Adrenal gland (tissue), 12 donors: ENCODE data around the gene HDAC4. TPM values are rescaled to one million over a fixed set of nuclear protein-coding genes. Genes with fewer than 3 reads are reported as not detected.

Experiments used
- DNase-seq, 7 donors: peaks; one replicate each; pipeline ENCODE4 v3.0.0-alpha.2; 2019 to 2020
- H3K27ac ChIP-seq, 5 donors: fragments of 200-600 bp; sonication (generic) in 4 of 5; 1 replicate in 3 of 5; 2 replicates in 2 of 5; pipeline versions ENCODE4 v1.5.1 to v1.8.0; 2016 to 2020; ENCODE audit warnings: mild to moderate bottlenecking in 1 of 5
- H3K27me3 ChIP-seq: fragments of 200-600 bp; 2 replicates; pipeline ENCODE4 v1.8.0; 2021
- H3K36me3 ChIP-seq, 2 donors: fragments of 200-600 bp; replicated peaks in 1 of 2; 1 replicate in 1 of 2; 2 replicates in 1 of 2; pipeline versions ENCODE4 v1.5.1 to v1.8.0; 2018 to 2022
- H3K4me1 ChIP-seq, 2 donors: fragments of 200-600 bp; replicated peaks in 1 of 2; 1 replicate in 1 of 2; 2 replicates in 1 of 2; pipeline versions ENCODE4 v1.5.1 to v1.8.0; 2018 to 2021
- H3K4me3 ChIP-seq, 4 donors: fragments of 200-600 bp; sonication (generic) in 3 of 4; one replicate each; pipeline ENCODE4 v1.5.1; 2016 to 2018
- H3K9me3 ChIP-seq, 3 donors: fragments of 200-600 bp; sonication (generic) in 1 of 3; replicated peaks in 1 of 3; 1 replicate in 2 of 3; 2 replicates in 1 of 3; pipeline versions ENCODE4 v1.5.1 to v1.8.0; 2016 to 2021
- POLR2A ChIP-seq, 2 donors: fragments of 450-650 bp; IDR thresholded peaks; one replicate each; pipeline ENCODE4 v1.6.1; 2017; ENCODE audit warnings: antibody characterized with exemption in 2 of 2, mild to moderate bottlenecking in 2 of 2, moderate library complexity in 1 of 2
- WGBS, 4 donors: extraction: QIAGEN DNeasy Blood & Tissue Kit in 2 of 4; methylation state at CpG; one replicate each; pipeline versions ENCODE4 v1.1.5 to v1.1.7; 2013 to 2017; 5-methylcytosine and 5-hydroxymethylcytosine counted together
- intact Hi-C, 2 donors: fragments of 100-400 bp; cut with DNase I; formaldehyde crosslinking; loops; one replicate each; pipeline versions ENCODE4 v1.14.1 to v1.15.0; 2022 to 2023
- polyA plus RNA-seq, 3 donors: library from polyadenylated mRNA; stranded (reverse); fragments of 200-250 nt in 2 of 3; fragments of 350-450 nt in 1 of 3; fragmentation: Illumina TruSeq in 1 of 3; extraction: RNeasy Lipid Tissue Mini Kit (QIAGEN cat#74804) in 1 of 3; gene quantifications; one replicate each; pipeline ENCODE4 v1.2.3, GENCODE V29; 2013 to 2014
- total RNA-seq, 9 donors: library from RNA; depleted of rRNA in 4 of 9; stranded (reverse); fragments of >200 nt in 4 of 9; fragments of 120-200 nt in 1 of 9; fragmentation: NEBNext Ultra II Directional in 1 of 9; extraction: Animal tissue kit (Norgen Biotek cat#: 25700) in 1 of 9; gene quantifications; one replicate each; pipeline versions ENCODE4 v1.1.0 to v1.2.4, GENCODE V29; 2013 to 2023
- TF ChIP-seq, protein P1 (sequence below), 6 experiments: fragments of 450-650 bp in 4 of 6; fragments of 200-600 bp in 2 of 6; sonication (generic) in 1 of 6; IDR thresholded peaks; 1 replicate in 5 of 6; 2 replicates in 1 of 6; pipeline versions ENCODE4 v1.5.1 to v1.8.0; 2016 to 2021; ENCODE audit warnings: antibody characterized with exemption in 6 of 6, mild to moderate bottlenecking in 2 of 6, moderate library complexity in 1 of 6
- donor health status: healthy with polysubstance abuse.
- donor health status: Bipolar disorder and iron deficiency.
- donor health status: DM: yes; HTN: yes; CAD: no.
- donor health status: DM: no; HTN: no; CAD: no.
- donor health status: DM: no; HTN: no; CAD: no.
- donor health status: DM: yes; HTN: yes; CAD: no.

The HDAC4 gene
- total and polyA plus RNA-seq, 12 donors = 8.3 to 88.9 (median 28.7) TPM

DNA sequence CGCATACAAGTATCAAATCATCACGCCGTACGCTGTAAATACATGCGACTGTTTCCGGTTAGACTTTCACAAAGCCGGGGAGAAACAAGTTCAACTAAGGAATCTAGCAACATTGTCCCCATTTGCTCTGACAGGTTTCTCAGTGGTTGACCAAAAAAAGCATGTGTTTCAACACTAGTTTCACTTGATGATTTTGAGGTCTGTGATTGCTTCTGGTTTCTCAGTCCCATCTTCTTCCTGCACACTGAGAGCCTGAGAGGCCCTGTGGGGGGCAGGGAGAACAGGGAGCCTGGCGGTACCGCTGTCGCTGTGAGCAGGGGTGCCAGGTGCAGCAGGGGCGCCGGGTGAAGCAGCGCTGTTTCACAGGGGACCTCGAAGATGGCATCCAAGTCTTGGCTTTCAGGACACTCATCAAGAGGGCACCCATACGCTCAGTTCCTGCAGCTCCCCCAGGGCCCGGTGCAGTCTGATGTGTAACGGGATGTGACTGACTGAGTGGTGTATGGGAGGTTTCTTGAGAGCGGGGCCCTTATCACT, 282.1 kb downstream of the HDAC4 start:
- TF ChIP-seq, protein P1, sequence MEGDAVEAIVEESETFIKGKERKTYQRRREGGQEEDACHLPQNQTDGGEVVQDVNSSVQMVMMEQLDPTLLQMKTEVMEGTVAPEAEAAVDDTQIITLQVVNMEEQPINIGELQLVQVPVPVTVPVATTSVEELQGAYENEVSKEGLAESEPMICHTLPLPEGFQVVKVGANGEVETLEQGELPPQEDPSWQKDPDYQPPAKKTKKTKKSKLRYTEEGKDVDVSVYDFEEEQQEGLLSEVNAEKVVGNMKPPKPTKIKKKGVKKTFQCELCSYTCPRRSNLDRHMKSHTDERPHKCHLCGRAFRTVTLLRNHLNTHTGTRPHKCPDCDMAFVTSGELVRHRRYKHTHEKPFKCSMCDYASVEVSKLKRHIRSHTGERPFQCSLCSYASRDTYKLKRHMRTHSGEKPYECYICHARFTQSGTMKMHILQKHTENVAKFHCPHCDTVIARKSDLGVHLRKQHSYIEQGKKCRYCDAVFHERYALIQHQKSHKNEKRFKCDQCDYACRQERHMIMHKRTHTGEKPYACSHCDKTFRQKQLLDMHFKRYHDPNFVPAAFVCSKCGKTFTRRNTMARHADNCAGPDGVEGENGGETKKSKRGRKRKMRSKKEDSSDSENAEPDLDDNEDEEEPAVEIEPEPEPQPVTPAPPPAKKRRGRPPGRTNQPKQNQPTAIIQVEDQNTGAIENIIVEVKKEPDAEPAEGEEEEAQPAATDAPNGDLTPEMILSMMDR (IDR thresholded peaks at IDR 0.05) = no peak
- Histone ChIP-seq H3K9me3 (no peaks in the 10 kb centered on the region), H3K4me3 (no peak overlapping the region), H3K36me3 (no peaks in the 10 kb centered on the region), H3K4me1 (peaks cover 0 to 10% of the 10 kb centered on the region in 2 donors), H3K27ac (no peak overlapping the region), H3K27me3 (no peaks in the 10 kb centered on the region)
- no peak for DNase-seq
- intact Hi-C loops = no loop called here
- WGBS, 4 donors = 81 to 90% (median 86%) methylated on average over 16 to 18 of the region's 18 CpGs

DNA sequence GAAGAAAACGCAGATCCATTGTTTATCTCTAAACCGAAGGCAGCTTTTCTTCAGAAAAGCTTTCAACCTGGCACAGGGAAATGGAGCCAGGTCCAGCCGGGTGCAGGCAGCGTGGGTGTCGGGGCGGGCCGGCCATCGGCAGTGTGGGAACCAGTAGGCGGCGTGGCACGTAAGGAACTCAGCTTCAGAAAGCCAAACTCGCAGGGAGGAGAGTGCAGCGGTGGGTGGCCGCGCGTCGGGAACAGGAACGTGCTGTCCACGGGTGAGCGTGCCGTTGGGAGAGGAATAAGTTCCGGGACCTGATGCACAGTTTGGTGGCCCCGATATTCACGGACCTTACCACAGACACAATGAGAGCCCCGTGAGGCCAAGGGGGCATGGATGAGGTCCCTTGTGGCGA, 282.6 kb downstream of the HDAC4 start:
- no peaks in the 10 kb centered on the region for H3K36me3 ChIP-seq
- DNase-seq = no peak
- no peaks in the 10 kb centered on the region for H3K9me3 ChIP-seq
- WGBS, 4 donors = 88 to 98% (median 91%) methylated on average over 26 of the region's 26 CpGs
- TF ChIP-seq, protein P1 (IDR thresholded peaks at IDR 0.05) = no peak
- no peak for TF ChIP-seq POLR2A (IDR thresholded peaks at IDR 0.05)
- no peak overlapping the region for H3K27ac ChIP-seq
- intact Hi-C loops = no loop called here
- H3K4me3 ChIP-seq = no peak overlapping the region
- H3K4me1 ChIP-seq = peaks cover 0 to 15% of the 10 kb centered on the region in 2 donors
- H3K27me3 ChIP-seq = no peaks in the 10 kb centered on the region

DNA sequence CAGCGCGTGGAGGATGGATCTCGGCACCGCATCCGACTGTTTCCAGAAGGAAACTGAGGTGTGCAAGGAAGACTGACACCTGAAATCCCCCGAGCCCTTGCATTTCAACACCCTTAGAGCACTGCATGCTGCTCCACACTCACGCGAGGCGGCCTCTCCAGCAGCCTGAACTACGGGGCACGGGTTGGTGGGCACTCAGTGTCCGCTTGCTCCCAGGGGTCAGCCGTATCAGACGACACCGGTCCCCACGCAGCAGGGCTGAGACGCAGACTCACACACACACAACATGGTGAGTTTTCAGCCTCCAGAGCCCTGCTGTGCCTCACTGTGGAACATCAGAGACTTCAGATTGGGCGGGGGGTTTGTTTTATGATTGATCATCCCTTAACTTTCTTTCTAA, 283.0 kb downstream of the HDAC4 start:
- Histone ChIP-seq H3K9me3 (no peaks in the 10 kb centered on the region), H3K27ac (no peak overlapping the region), H3K4me3 (no peak overlapping the region), H3K36me3 (no peaks in the 10 kb centered on the region), H3K27me3 (no peaks in the 10 kb centered on the region), H3K4me1 (peaks cover 0 to 17% of the 10 kb centered on the region in 2 donors)
- no peak for DNase-seq
- no peak for TF ChIP-seq POLR2A (IDR thresholded peaks at IDR 0.05)
- TF ChIP-seq, protein P1 (IDR thresholded peaks at IDR 0.05) = no peak
- 93 to 96% (median 96%) methylated on average over 18 of the region's 18 CpGs for WGBS, 4 donors
- intact Hi-C loops = no loop called here

DNA sequence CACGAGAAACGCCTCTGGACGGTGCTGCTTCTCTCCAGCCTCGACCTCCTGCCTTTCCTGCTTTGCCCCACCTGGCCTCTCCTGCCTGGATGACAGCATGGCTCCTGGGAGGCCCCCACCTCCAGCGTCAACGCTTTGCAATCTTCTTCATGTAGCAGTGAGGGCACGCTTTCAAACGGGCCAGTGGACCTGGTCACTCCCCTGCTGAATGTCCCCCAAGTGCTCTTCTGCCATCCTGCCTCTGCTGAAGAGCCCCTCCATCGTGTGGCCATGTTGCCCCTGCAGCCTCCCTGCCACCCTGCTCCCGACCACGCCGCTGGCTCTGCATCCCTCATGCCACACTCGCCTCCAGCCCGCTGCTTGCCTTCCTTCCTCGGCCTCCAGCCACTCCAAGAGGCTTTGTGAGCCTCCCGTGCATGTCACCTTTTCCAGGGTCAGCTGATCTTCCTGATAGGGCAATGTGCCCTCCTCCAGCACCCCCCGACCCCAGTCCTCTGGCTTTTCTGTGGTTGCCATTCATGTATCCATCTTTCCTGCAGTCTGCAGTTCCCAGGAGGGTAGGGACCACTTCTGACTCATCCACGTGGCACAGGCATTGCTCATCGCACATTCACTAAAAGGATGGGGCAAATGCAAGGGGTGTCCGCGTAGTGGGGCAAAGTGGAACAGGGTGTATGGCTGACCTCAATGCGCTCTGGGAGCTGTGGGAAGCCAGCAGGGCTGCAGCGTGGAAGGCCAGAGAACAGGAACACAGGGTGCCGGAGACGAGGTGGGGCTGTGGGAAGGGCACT, 284.2 kb downstream of the HDAC4 start:
- WGBS, 4 donors = 90 to 95% (median 93%) methylated on average over 22 to 25 of the region's 25 CpGs
- no peak overlapping the region for H3K27ac ChIP-seq
- H3K36me3 ChIP-seq = no peaks in the 10 kb centered on the region

More for the DNA sequence above, 284.2 kb downstream of the HDAC4 start:
- H3K9me3 ChIP-seq = no peaks in the 10 kb centered on the region
- no peak for DNase-seq
- H3K4me3 ChIP-seq = no peak overlapping the region
- intact Hi-C loops = no loop called here
- TF ChIP-seq POLR2A (IDR thresholded peaks at IDR 0.05) = no peak
- TF ChIP-seq, protein P1 (IDR thresholded peaks at IDR 0.05) = no peak
- H3K27me3 ChIP-seq = no peaks in the 10 kb centered on the region
- peaks cover 0 to 17% of the 10 kb centered on the region in 2 donors for H3K4me1 ChIP-seq
